SU-DHL-6 (cell line): ENCODE data around the gene LEKR1.

ENCODE experiments used
- H2AFZ ChIP-seq: fragments of 200-600 bp; sonication (generic); 2 replicates; pipeline ENCODE4 v1.6.1; 2014; ENCODE audit warnings: low read depth, mild to moderate bottlenecking, moderate library complexity, mixed read lengths, antibody characterized with exemption, low read length; ENCODE audit not compliant: severe bottlenecking
- H3F3A ChIP-seq: fragments of 200-600 bp; shearing (Covaris generic); 2 replicates; pipeline ENCODE4 v1.6.0; 2016; ENCODE audit warnings: antibody characterized with exemption, mild to moderate bottlenecking; ENCODE audit not compliant: insufficient read depth
- H3K27ac ChIP-seq: fragments of 200-600 bp; sonication (generic); 2 replicates; pipeline ENCODE4 v1.5.1; 2016; ENCODE audit warnings: low read depth, mild to moderate bottlenecking, low read length, moderate library complexity, mixed read lengths
- H3K27me3 ChIP-seq: fragments of 200-600 bp; sonication (generic), shearing (Covaris generic); 2 replicates; pipeline ENCODE4 v1.6.0; 2014; ENCODE audit warnings: mild to moderate bottlenecking, low read length
- H3K36me3 ChIP-seq: fragments of 200-600 bp; sonication (generic); 2 replicates; pipeline ENCODE4 v1.6.1; 2014; ENCODE audit warnings: mild to moderate bottlenecking, low read length, mixed read lengths
- H3K4me2 ChIP-seq: fragments of 300-600, 200-600 bp; shearing (Covaris generic), sonication (generic); 2 replicates; pipeline ENCODE4 v1.6.0; 2014; ENCODE audit warnings: low read length, low read depth, mild to moderate bottlenecking; ENCODE audit not compliant: poor library complexity, severe bottlenecking
- H3K4me3 ChIP-seq: fragments of 200-600 bp; sonication (generic); 2 replicates; pipeline ENCODE4 v1.5.1; 2014; ENCODE audit warnings: antibody characterized with exemption, low read length, mild to moderate bottlenecking, mixed read lengths; ENCODE audit not compliant: insufficient read depth, poor library complexity, severe bottlenecking
- H3K79me2 ChIP-seq: fragments of 200-600 bp; sonication (generic); 2 replicates; pipeline ENCODE4 v1.6.1; 2014; ENCODE audit warnings: mild to moderate bottlenecking, low read length, moderate library complexity; ENCODE audit not compliant: insufficient read depth
- H3K9ac ChIP-seq: fragments of 200-600 bp; sonication (generic); 2 replicates; pipeline ENCODE4 v1.7.0; 2014; ENCODE audit warnings: mild to moderate bottlenecking, low read length
- H3K9me2 ChIP-seq: fragments of 200-600 bp; sonication (generic); replicated peaks from 2 replicates; pipeline ENCODE4 v1.6.1; 2014; ENCODE audit warnings: low read length; ENCODE audit not compliant: insufficient read depth
- H3K9me3 ChIP-seq: fragments of 200-600 bp; sonication (generic); 2 replicates; pipeline ENCODE4 v1.6.1; 2014; ENCODE audit warnings: low read length, mixed read lengths; ENCODE audit not compliant: insufficient read depth
- H4K20me1 ChIP-seq: fragments of 200-600 bp; sonication (generic); 2 replicates; pipeline ENCODE4 v1.6.1; 2014; ENCODE audit warnings: low read depth, mild to moderate bottlenecking, antibody characterized with exemption, low read length, moderate library complexity, mixed read lengths
- CTCF ChIP-seq: fragments of 200-600 bp; sonication (generic); IDR thresholded peaks from one replicate; pipeline ENCODE4 v1.5.1; 2017; ENCODE audit warnings: antibody characterized with exemption, mild to moderate bottlenecking, low read length, moderate library complexity; ENCODE audit not compliant: insufficient read depth, poor library complexity, severe bottlenecking
- EZH2phosphoT487 ChIP-seq: fragments of 200-600 bp; sonication (generic), shearing (Covaris generic); conservative IDR thresholded peaks from 2 replicates; pipeline ENCODE4 v1.6.1; 2018; ENCODE audit warnings: mild to moderate bottlenecking, antibody characterized with exemption, low read length, moderate library complexity, mixed read lengths

Gene LEKR1

DNA sequence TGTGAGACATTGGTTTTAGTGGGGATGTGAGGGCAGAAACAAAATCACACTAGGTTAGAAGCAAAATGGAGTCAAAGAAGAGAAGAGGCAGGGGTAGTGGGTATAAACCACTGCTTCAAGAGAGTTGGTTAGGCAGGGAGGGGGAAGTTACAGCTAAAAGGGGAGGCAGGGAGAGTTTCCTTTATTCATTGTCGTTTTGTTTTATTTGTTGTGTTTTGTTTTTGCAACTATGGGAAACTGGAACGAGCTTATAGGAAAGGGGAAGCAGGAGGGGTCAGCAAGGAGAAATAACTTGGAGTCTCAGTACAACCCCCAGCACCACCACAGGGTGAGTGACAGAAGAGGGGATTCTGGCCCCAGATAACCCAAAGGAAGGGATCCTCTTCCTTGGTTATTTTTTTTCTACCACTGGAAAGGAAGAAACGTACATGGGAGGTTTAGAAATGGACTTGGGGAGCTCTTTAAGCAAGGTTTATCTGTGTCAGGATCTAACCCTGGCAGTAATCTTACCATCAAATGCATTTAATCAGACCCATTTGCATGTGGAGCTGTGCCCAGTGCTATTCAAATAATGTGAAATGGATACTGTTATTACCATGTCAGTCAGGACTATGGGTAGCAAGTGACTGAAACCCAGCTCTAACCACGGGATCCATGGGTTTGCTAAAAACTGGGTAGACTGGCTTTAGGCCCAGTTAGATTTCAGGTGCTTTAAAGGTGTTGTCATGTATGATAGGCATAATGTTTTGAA is 265.1 kb downstream of the LEKR1 start:
- TF ChIP-seq EZH2phosphoT487, result no peak
- TF ChIP-seq CTCF, result no peak
- no peak overlapping the region for H2AFZ ChIP-seq
- H3K9me3 ChIP-seq, result no peaks in the 10 kb centered on the region
- H3K9me2 ChIP-seq, result no peaks in the 10 kb centered on the region
- H3K79me2 ChIP-seq, result no peaks in the 10 kb centered on the region
- no peaks in the 10 kb centered on the region for H3K36me3 ChIP-seq
- H3K4me3 ChIP-seq, result no peak overlapping the region
- no peak overlapping the region for H3K27ac ChIP-seq
- no peak overlapping the region for H3K4me2 ChIP-seq
- H4K20me1 ChIP-seq, result no peaks in the 10 kb centered on the region
- H3K9ac ChIP-seq, result no peak overlapping the region
- H3K27me3 ChIP-seq, result no peaks in the 10 kb centered on the region
- H3F3A ChIP-seq, result 0 out of 2 replicates have a peak, but pooled peaks cover 3% of the 10 kb centered on the region

DNA sequence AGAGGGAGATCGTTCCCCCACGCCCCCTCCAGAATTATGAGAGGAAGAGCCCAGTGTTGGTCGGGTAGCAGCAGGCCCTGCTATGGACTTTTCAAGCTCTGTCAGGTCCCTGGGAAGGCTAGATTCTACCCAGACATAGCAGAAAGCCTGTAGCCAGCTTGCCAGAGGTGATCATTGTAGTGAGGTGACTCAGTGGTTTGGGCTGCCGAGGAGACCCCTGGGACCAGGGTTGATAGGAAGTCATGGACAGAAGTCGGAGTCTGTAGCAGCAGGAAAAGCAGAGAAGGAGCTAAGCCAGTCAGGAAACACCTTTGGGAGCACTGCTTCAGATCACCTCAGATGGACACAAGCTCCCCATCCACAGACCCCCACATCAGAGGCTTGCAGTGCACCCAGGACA is 266.1 kb downstream of the LEKR1 start:
- Histone ChIP-seq H3K4me2 (no peak overlapping the region), H3K4me3 (no peak overlapping the region), H3F3A (0 out of 2 replicates have a peak, but pooled peaks cover 3% of the 10 kb centered on the region), H3K79me2 (no peaks in the 10 kb centered on the region), H3K9ac (no peak overlapping the region), H2AFZ (no peak overlapping the region), H3K9me2 (no peaks in the 10 kb centered on the region), H3K9me3 (no peaks in the 10 kb centered on the region), H3K36me3 (no peaks in the 10 kb centered on the region), H3K27me3 (no peaks in the 10 kb centered on the region), H3K27ac (no peak overlapping the region), H4K20me1 (no peaks in the 10 kb centered on the region)
- no peak for TF ChIP-seq CTCF
- TF ChIP-seq EZH2phosphoT487, result no peak

GRCh38 chr3:157093096-157093495 is 266.9 kb downstream of the LEKR1 start:
- Histone ChIP-seq H3K4me2 (no peak overlapping the region), H3K36me3 (no peaks in the 10 kb centered on the region), H3K9me2 (no peaks in the 10 kb centered on the region), H4K20me1 (no peaks in the 10 kb centered on the region), H3K9me3 (no peaks in the 10 kb centered on the region), H3K27me3 (no peaks in the 10 kb centered on the region), H3K9ac (no peak overlapping the region), H3F3A (no peaks in the 10 kb centered on the region), H3K79me2 (no peaks in the 10 kb centered on the region), H3K27ac (no peak overlapping the region), H2AFZ (no peak overlapping the region), H3K4me3 (no peak overlapping the region)
- TF ChIP-seq EZH2phosphoT487, result no peak
- no peak for TF ChIP-seq CTCF
